Measurements from ENCODE around the gene CSRNP3.

DNA sequence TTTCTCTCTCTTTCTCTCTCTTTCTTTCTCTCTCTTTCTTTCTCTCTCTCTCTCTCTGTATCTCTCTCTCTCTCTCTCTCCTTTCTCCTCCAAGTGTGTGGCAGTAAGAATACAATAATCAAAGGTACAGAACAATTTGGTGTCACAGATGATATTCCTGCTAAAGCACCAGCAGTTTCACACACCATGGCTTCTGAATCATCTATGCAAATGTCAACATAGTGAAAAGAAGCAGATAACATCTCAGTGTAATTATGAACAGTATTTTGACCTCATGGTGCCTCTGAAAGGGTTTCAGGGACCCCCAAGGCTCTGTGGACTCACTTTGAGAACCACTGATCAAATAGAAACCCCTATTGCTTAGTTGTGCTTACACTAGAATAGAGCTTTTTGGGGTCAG lies 38.5 kb upstream of the CSRNP3 start:
- TF ChIP-seq POLR2AphosphoS5 (IDR thresholded peaks at IDR 0.05) (no peak), EP300 (IDR thresholded peaks at IDR 0.05) (no peak)
- TF ChIP-seq, protein P1, sequence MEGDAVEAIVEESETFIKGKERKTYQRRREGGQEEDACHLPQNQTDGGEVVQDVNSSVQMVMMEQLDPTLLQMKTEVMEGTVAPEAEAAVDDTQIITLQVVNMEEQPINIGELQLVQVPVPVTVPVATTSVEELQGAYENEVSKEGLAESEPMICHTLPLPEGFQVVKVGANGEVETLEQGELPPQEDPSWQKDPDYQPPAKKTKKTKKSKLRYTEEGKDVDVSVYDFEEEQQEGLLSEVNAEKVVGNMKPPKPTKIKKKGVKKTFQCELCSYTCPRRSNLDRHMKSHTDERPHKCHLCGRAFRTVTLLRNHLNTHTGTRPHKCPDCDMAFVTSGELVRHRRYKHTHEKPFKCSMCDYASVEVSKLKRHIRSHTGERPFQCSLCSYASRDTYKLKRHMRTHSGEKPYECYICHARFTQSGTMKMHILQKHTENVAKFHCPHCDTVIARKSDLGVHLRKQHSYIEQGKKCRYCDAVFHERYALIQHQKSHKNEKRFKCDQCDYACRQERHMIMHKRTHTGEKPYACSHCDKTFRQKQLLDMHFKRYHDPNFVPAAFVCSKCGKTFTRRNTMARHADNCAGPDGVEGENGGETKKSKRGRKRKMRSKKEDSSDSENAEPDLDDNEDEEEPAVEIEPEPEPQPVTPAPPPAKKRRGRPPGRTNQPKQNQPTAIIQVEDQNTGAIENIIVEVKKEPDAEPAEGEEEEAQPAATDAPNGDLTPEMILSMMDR (IDR thresholded peaks at IDR 0.05), result no peak

All from upper lobe of left lung (tissue), 4 donors.